ENCODE measurements around the gene WDR90. TPM values are rescaled to one million over a fixed set of nuclear protein-coding genes. Genes with fewer than 3 reads are reported as not detected.

The WDR90 gene
- polyA plus RNA-seq, 1 donor (not counting 4 experiments of a cell fraction or from before 2014, with no cell fraction given), result 5.9 TPM

- no peaks in the 10 kb centered on the region for H3K9me3 ChIP-seq (ENCODE audit: control insufficient read depth, low read depth, low read length)
- peaks cover 10% of the 10 kb centered on the region for H3K4me1 ChIP-seq (ENCODE audit: control insufficient read depth, extremely low read depth, insufficient read depth, low read length)
- H3K27ac ChIP-seq (ENCODE audit: control insufficient read depth, insufficient read depth, low read length), result no peak overlapping the region
- peaks cover 28% of the 10 kb centered on the region for H3K79me2 ChIP-seq (ENCODE audit: control insufficient read depth, insufficient read depth, low read length)
- no peak overlapping the region for H3K9ac ChIP-seq (ENCODE audit: control insufficient read depth, extremely low read depth, insufficient read depth, low read length)
- TF ChIP-seq CTCF (optimal IDR thresholded peaks at IDR 0.05 in 1 of 3, IDR thresholded peaks at IDR 0.05 in 1 of 3, conservative IDR thresholded peaks at IDR 0.05 in 1 of 3; ENCODE audit: extremely low read depth in 1 of 3, insufficient read depth in 2 of 3, low read length in 3 of 3), result no peak
- no peak for TF ChIP-seq EZH2 (IDR thresholded peaks at IDR 0.05; ENCODE audit: low read length)
- H3K4me3 ChIP-seq (ENCODE audit: control insufficient read depth in 2 of 3, extremely low read depth in 1 of 3, insufficient read depth in 2 of 3, low read depth in 1 of 3, low read length in 3 of 3), result no peak overlapping the region
- peaks cover 14% of the 10 kb centered on the region in 2 experiments for H3K36me3 ChIP-seq (ENCODE audit: control insufficient read depth in 2 of 2, extremely low read depth in 1 of 2, insufficient read depth in 2 of 2, low read length in 2 of 2)
- no peaks in the 10 kb centered on the region for H4K20me1 ChIP-seq (ENCODE audit: control insufficient read depth, extremely low read depth, insufficient read depth, low read length)
- H3K4me2 ChIP-seq (ENCODE audit: control insufficient read depth, extremely low read depth, insufficient read depth, low read depth, low read length), result no peak overlapping the region
- dilution Hi-C loops (cut with MboI; ENCODE audit: extremely low pct_ligation_motif_present, low sequenced_read_pairs), result no loop called here
- no peaks in the 10 kb centered on the region for H3K27me3 ChIP-seq (ENCODE audit: control insufficient read depth, extremely low read depth, insufficient read depth, low read length)
- no peaks in the 10 kb centered on the region for H3K9me1 ChIP-seq (ENCODE audit: control insufficient read depth, extremely low read depth, insufficient read depth, low read length)
- FAIRE-seq (no peak), DNase-seq (ENCODE audit: low read depth, low spot score) (no peak)
- no peak overlapping the region for H2AFZ ChIP-seq (ENCODE audit: control insufficient read depth, low read length)
Measured at GRCh38 chr16:666572-666971, 17.4 kb downstream of the WDR90 start.

- H3K27ac ChIP-seq (ENCODE audit: control insufficient read depth, insufficient read depth, low read length), result no peak overlapping the region
- peaks cover 16 to 18% of the 10 kb centered on the region in 2 experiments for H3K36me3 ChIP-seq (ENCODE audit: control insufficient read depth in 2 of 2, extremely low read depth in 1 of 2, insufficient read depth in 2 of 2, low read length in 2 of 2)
- H3K4me1 ChIP-seq (ENCODE audit: control insufficient read depth, extremely low read depth, insufficient read depth, low read length), result peaks cover 10% of the 10 kb centered on the region
- peak overlapping the region; percentile 92 for H2AFZ ChIP-seq (ENCODE audit: control insufficient read depth, low read length)
- H3K9me1 ChIP-seq (ENCODE audit: control insufficient read depth, extremely low read depth, insufficient read depth, low read length), result no peaks in the 10 kb centered on the region
- H3K9ac ChIP-seq (ENCODE audit: control insufficient read depth, extremely low read depth, insufficient read depth, low read length), result peak overlapping the region; percentile 56
- peaks cover 28% of the 10 kb centered on the region for H3K79me2 ChIP-seq (ENCODE audit: control insufficient read depth, insufficient read depth, low read length)
- no peaks in the 10 kb centered on the region for H3K27me3 ChIP-seq (ENCODE audit: control insufficient read depth, extremely low read depth, insufficient read depth, low read length)
- H4K20me1 ChIP-seq (ENCODE audit: control insufficient read depth, extremely low read depth, insufficient read depth, low read length), result no peaks in the 10 kb centered on the region
- dilution Hi-C loops (cut with MboI; ENCODE audit: extremely low pct_ligation_motif_present, low sequenced_read_pairs), result no loop called here
- H3K4me3 ChIP-seq (ENCODE audit: control insufficient read depth in 2 of 3, extremely low read depth in 1 of 3, insufficient read depth in 2 of 3, low read depth in 1 of 3, low read length in 3 of 3), result no peak overlapping the region
- FAIRE-seq (no peak), DNase-seq (ENCODE audit: low read depth, low spot score) (no peak)
- TF ChIP-seq EZH2 (IDR thresholded peaks at IDR 0.05; ENCODE audit: low read length), result no peak
- peak overlapping the region; percentile 67 for H3K4me2 ChIP-seq (ENCODE audit: control insufficient read depth, extremely low read depth, insufficient read depth, low read depth, low read length)
- H3K9me3 ChIP-seq (ENCODE audit: control insufficient read depth, low read depth, low read length), result no peaks in the 10 kb centered on the region
Measured at GRCh38 chr16:667113-667779, 18.1 kb downstream of the WDR90 start.

Measured in keratinocyte (primary cell).